Loucy (cell line): Measurements from ENCODE around the gene RPS6KA3.
"Not testable (repeated sequence)": the region's sequence is repeated elsewhere in the genome, so short reads cannot be mapped to it uniquely, and the experiment has no call there.

ENCODE experiments used
- H2AFZ ChIP-seq: fragments of 200-600 bp; sonication (generic); 2 replicates; pipeline ENCODE4 v1.6.0; 2016; ENCODE audit warnings: antibody characterized with exemption, mild to moderate bottlenecking, low read length, moderate library complexity
- H3F3A ChIP-seq: fragments of 200-600 bp; 2 replicates; pipeline ENCODE4 v1.6.0; 2016; ENCODE audit warnings: antibody characterized with exemption, low read depth, mild to moderate bottlenecking
- H3K27me3 ChIP-seq: fragments of 200-600 bp; sonication (generic); 2 replicates; pipeline ENCODE4 v1.6.1; 2014; ENCODE audit warnings: low read length, mild to moderate bottlenecking; ENCODE audit not compliant: insufficient read depth, poor library complexity, severe bottlenecking
- H3K36me3 ChIP-seq: fragments of 200-600 bp; sonication (generic); 2 replicates; pipeline ENCODE4 v1.6.1; 2016; ENCODE audit warnings: low read length; ENCODE audit not compliant: insufficient read depth
- H3K4me1 ChIP-seq: fragments of 200-600 bp; sonication (generic); 2 replicates; pipeline ENCODE4 v1.5.1; 2014; ENCODE audit warnings: low read length, mild to moderate bottlenecking; ENCODE audit not compliant: insufficient read depth, poor library complexity, severe bottlenecking
- H3K4me2 ChIP-seq: fragments of 200-600 bp; sonication (generic); 2 replicates; pipeline ENCODE4 v1.6.0; 2014; ENCODE audit warnings: antibody characterized with exemption, low read length, low read depth, mild to moderate bottlenecking; ENCODE audit not compliant: poor library complexity, severe bottlenecking
- H3K4me3 ChIP-seq: fragments of 200-600 bp; sonication (generic); 2 replicates; pipeline ENCODE4 v1.5.1; 2014; ENCODE audit warnings: low read length, mild to moderate bottlenecking, mixed read lengths; ENCODE audit not compliant: poor library complexity, severe bottlenecking
- H3K79me2 ChIP-seq: fragments of 200-600 bp; sonication (generic); 2 replicates; pipeline ENCODE4 v1.6.1; 2014; ENCODE audit warnings: low read length; ENCODE audit not compliant: insufficient read depth
- H3K9ac ChIP-seq: fragments of 200-600 bp; sonication (generic); 2 replicates; pipeline ENCODE4 v1.6.0; 2014; ENCODE audit warnings: mild to moderate bottlenecking, low read depth, low read length, moderate library complexity; ENCODE audit not compliant: poor library complexity, severe bottlenecking
- H3K9me2 ChIP-seq: fragments of 200-600 bp; sonication (generic); replicated peaks from 2 replicates; pipeline ENCODE4 v1.6.1; 2016; ENCODE audit warnings: low read depth, low read length, mixed read lengths
- H3K9me3 ChIP-seq: fragments of 200-600 bp; sonication (generic); 2 replicates; pipeline ENCODE4 v1.6.1; 2014; ENCODE audit warnings: mild to moderate bottlenecking, antibody characterized with exemption, low read length, low read depth; ENCODE audit not compliant: insufficient read depth
- H4K20me1 ChIP-seq: fragments of 200-600 bp; sonication (generic); 2 replicates; pipeline ENCODE4 v1.6.0; 2014; ENCODE audit warnings: antibody characterized with exemption, low read length, mild to moderate bottlenecking; ENCODE audit not compliant: insufficient read depth, poor library complexity, severe bottlenecking
- CTCF ChIP-seq: fragments of 200-600 bp; sonication (generic); conservative IDR thresholded peaks from 2 replicates; pipeline ENCODE4 v1.5.1; 2014; ENCODE audit warnings: mild to moderate bottlenecking, antibody characterized with exemption, low read length
- EZH2phosphoT487 ChIP-seq: fragments of 200-600 bp; IDR thresholded peaks from 2 replicates; pipeline ENCODE4 v1.6.1; 2018; ENCODE audit warnings: antibody characterized with exemption, mild to moderate bottlenecking, moderate library complexity, borderline replicate concordance

Gene RPS6KA3

GRCh38 chrX:20173856-20174255, 92.9 kb downstream of the RPS6KA3 start:
- Histone ChIP-seq H3K9me3 (no peaks in the 10 kb centered on the region), H3K9me2 (no peaks in the 10 kb centered on the region), H3K79me2 (no peaks in the 10 kb centered on the region), H3K4me2 (no peak overlapping the region), H4K20me1 (no peaks in the 10 kb centered on the region), H2AFZ (no peak overlapping the region), H3K9ac (no peak overlapping the region), H3K36me3 (peaks cover 59% of the 10 kb centered on the region; the same call in 1 of the 2 replicates), H3F3A (no peaks in the 10 kb centered on the region), H3K4me3 (no peak overlapping the region), H3K4me1 (no peaks in the 10 kb centered on the region), H3K27me3 (no peaks in the 10 kb centered on the region)
- TF ChIP-seq EZH2phosphoT487 (no peak), CTCF (no peak)

DNA sequence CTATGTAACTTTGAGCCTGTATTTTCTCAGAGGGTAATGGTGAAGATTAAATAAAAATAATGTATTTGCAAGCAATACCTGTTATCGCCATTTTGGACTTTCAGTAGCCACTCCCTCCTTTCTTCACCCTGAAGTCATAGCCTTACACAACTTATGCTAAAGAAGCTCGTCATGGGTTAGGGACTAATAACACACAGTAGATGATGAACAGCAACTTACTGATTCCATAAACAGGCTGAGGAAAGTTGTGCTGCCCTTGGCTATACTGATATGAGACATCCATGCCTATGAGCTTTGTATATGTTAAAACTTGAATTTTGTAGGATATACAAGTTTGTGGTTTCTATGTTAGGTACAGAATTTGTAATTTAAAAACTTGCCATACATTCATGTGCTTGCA, 93.4 kb downstream of the RPS6KA3 start:
- Histone ChIP-seq H3K4me1 (no peaks in the 10 kb centered on the region), H3K36me3 (peaks cover 65% of the 10 kb centered on the region; the same call in 1 of the 2 replicates), H4K20me1 (no peaks in the 10 kb centered on the region), H3K4me3 (no peak overlapping the region), H3F3A (no peaks in the 10 kb centered on the region), H3K9me3 (no peaks in the 10 kb centered on the region), H3K9me2 (no peaks in the 10 kb centered on the region), H2AFZ (no peak overlapping the region), H3K79me2 (no peaks in the 10 kb centered on the region), H3K27me3 (no peaks in the 10 kb centered on the region), H3K4me2 (no peak overlapping the region), H3K9ac (no peak overlapping the region)
- TF ChIP-seq EZH2phosphoT487, result no peak
- TF ChIP-seq CTCF, result no peak

GRCh38 chrX:20171887-20172286, 94.8 kb downstream of the RPS6KA3 start:
- H3K9ac ChIP-seq, result no peak overlapping the region
- no peaks in the 10 kb centered on the region for H3F3A ChIP-seq
- H4K20me1 ChIP-seq, result no peaks in the 10 kb centered on the region
- no peaks in the 10 kb centered on the region for H3K9me3 ChIP-seq
- TF ChIP-seq CTCF (no peak), EZH2phosphoT487 (no peak)
- H2AFZ ChIP-seq, result no peak overlapping the region
- peaks cover 70% of the 10 kb centered on the region; the same call in 1 of the 2 replicates for H3K36me3 ChIP-seq
- H3K4me1 ChIP-seq, result no peaks in the 10 kb centered on the region
- no peaks in the 10 kb centered on the region for H3K9me2 ChIP-seq
- no peak overlapping the region for H3K4me3 ChIP-seq
- no peaks in the 10 kb centered on the region for H3K79me2 ChIP-seq
- H3K27me3 ChIP-seq, result no peaks in the 10 kb centered on the region
- no peak overlapping the region for H3K4me2 ChIP-seq

DNA sequence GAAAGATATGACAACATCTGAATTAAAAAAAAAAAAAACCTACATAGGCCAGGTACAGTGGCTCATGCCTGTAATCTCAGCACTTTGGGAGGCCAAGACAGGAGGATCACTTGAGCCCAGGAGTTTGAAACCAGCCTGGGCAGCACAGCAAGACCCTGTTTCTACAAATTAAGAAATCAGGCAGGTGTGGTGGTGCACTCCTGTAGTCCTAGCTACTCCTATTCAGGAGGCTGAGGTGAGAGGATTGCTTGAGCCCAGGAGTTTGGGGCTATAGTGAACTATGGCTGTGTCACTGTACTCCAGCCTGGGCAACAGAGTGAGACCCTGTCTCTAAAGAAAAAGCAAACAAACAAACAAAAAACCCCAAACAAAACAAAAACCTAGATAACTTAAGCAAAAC, 104.2 kb downstream of the RPS6KA3 start:
- H3K4me1 ChIP-seq, result not testable (repeated sequence)

More for the DNA sequence above, 104.2 kb downstream of the RPS6KA3 start:
- H3K4me3 ChIP-seq, H3K9ac ChIP-seq, H3K9me2 ChIP-seq, H3K79me2 ChIP-seq, H3F3A ChIP-seq, H3K27me3 ChIP-seq, H2AFZ ChIP-seq, H4K20me1 ChIP-seq, H3K9me3 ChIP-seq, H3K4me2 ChIP-seq: not testable (repeated sequence)
- peaks cover 49% of the 10 kb centered on the region; the same call in 1 of the 2 replicates for H3K36me3 ChIP-seq
